Activated T-cell treated with anti-CD3 and anti-CD28 coated beads for 1 hour (primary cell): ENCODE measurements around the gene UXT.

Source experiments
- DNase-seq: peaks from one replicate; pipeline ENCODE4 v3.0.0-alpha.2; 2020; ENCODE audit warnings: low read depth

UXT gene

GRCh38 chrX:47649271-47649670 is 9.7 kb downstream of the UXT start:
- no peak for DNase-seq

GRCh38 chrX:47648376-47648775 is 10.6 kb downstream of the UXT start:
- no peak for DNase-seq

- no peak for DNase-seq
Measured at GRCh38 chrX:47646636-47647035, 12.3 kb downstream of the UXT start.

- no peak for DNase-seq
Measured at GRCh38 chrX:47645530-47645929, 13.4 kb downstream of the UXT start.

GRCh38 chrX:47644557-47645091 is 14.4 kb downstream of the UXT start:
- DNase-seq, result no peak

- no peak for DNase-seq
Measured at GRCh38 chrX:47643926-47644325, 15.1 kb downstream of the UXT start.

GRCh38 chrX:47638816-47639215 is 20.2 kb downstream of the UXT start:
- DNase-seq, result no peak

GRCh38 chrX:47637546-47638195 is 21.3 kb downstream of the UXT start:
- no peak for DNase-seq

- no peak for DNase-seq
Measured at GRCh38 chrX:47634871-47635575, 24.0 kb downstream of the UXT start.

GRCh38 chrX:47633689-47634590 is 25.0 kb downstream of the UXT start:
- no peak for DNase-seq

GRCh38 chrX:47632666-47633065 is 26.3 kb downstream of the UXT start:
- DNase-seq, result no peak

GRCh38 chrX:47631676-47632075 is 27.3 kb downstream of the UXT start:
- DNase-seq, result no peak

GRCh38 chrX:47629419-47630200 is 29.4 kb downstream of the UXT start, which contains the start of gene CFP:
CFP (minus strand) TSS chrX:47629930; CDS start chrX:47629844, 86 bp downstream.
- no peak for DNase-seq

- no peak for DNase-seq
Measured at GRCh38 chrX:47628982-47629381, 30.0 kb downstream of the UXT start.

- no peak for DNase-seq
Measured at GRCh38 chrX:47625365-47625764, 33.6 kb downstream of the UXT start.

GRCh38 chrX:47623540-47624027 is 35.4 kb downstream of the UXT start:
- DNase-seq, result no peak

GRCh38 chrX:47621851-47622250 is 37.1 kb downstream of the UXT start:
- no peak for DNase-seq

GRCh38 chrX:47620303-47620685 is 38.7 kb downstream of the UXT start:
- DNase-seq, result no peak

GRCh38 chrX:47619486-47620302 is 39.3 kb downstream of the UXT start, which contains the start of gene SYN1:
SYN1 (minus strand) TSS chrX:47619857; CDS start chrX:47619728, 129 bp downstream.
- peak; percentile 65 for DNase-seq

GRCh38 chrX:47618923-47619485 is 40.0 kb downstream of the UXT start:
- no peak for DNase-seq
